K562 (cell line): ENCODE measurements around the gene OSGEPL1. TPM values are rescaled to one million over a fixed set of nuclear protein-coding genes. Genes with fewer than 3 reads are reported as not detected.

Experiments
- CREBBP ChIP-seq: IDR thresholded peaks from one replicate; pipeline ENCODE4 v1.6.1; 2012; ENCODE audit warnings: low read depth, mild to moderate bottlenecking, control low read depth, inconsistent platforms, low read length
- KAT7 ChIP-seq: sonication (generic); formaldehyde crosslinking; IDR thresholded peaks from 2 replicates; pipeline ENCODE4 v1.8.0; 2022; ENCODE audit warnings: missing genetic modification reagents, mild to moderate bottlenecking, borderline replicate concordance
- PHF21A ChIP-seq: fragments of 450-650 bp; IDR thresholded peaks from 2 replicates; pipeline ENCODE4 v1.6.1; 2017; ENCODE audit warnings: low read depth, borderline replicate concordance
- RBM22 ChIP-seq: fragments of 200-400 bp; formaldehyde crosslinking; IDR thresholded peaks from 2 replicates; pipeline ENCODE4 v1.6.1; 2018; ENCODE audit warnings: low read length, low read depth; ENCODE audit not compliant: poor library complexity, severe bottlenecking
- THRAP3 ChIP-seq: fragments of 450-650 bp; IDR thresholded peaks from 2 replicates; pipeline ENCODE4 v1.6.1; 2016; ENCODE audit warnings: mild to moderate bottlenecking, inconsistent platforms, borderline replicate concordance
- ZFP36 ChIP-seq: fragments of 150-350 bp; IDR thresholded peaks from 2 replicates; pipeline ENCODE4 v1.6.1; 2018; ENCODE audit warnings: low read length, low read depth; ENCODE audit not compliant: partially characterized antibody
- ZNF140 ChIP-seq: fragments of 250-450 bp; sonication (Bioruptor Pico); IDR thresholded peaks from 2 replicates; pipeline ENCODE4 v1.8.0; 2021; ENCODE audit warnings: moderate library complexity, mild to moderate bottlenecking, inconsistent platforms
- ZNF217 ChIP-seq: sonication (generic); formaldehyde crosslinking; IDR thresholded peaks from 2 replicates; pipeline ENCODE4 v1.8.0; 2022; ENCODE audit warnings: mild to moderate bottlenecking, missing genetic modification reagents
- ZNF561 ChIP-seq: fragments of 450-650 bp; formaldehyde crosslinking; conservative IDR thresholded peaks from 2 replicates; pipeline ENCODE4 v1.4.0; 2020; ENCODE audit warnings: mild to moderate bottlenecking, moderate library complexity
- polyA plus RNA-seq, 8 experiments: library from polyadenylated mRNA; depleted of rRNA in 4 of 8; stranded (reverse) in 5 of 8; unstranded in 3 of 8; fragments of >200 nt; fragmentation: Nextera tagmentation in 2 of 8; fragmentation: Illumina TruSeq in 1 of 8; extraction: Ambion mirVana in 2 of 8; extraction: Trizol in 1 of 8; gene quantifications; 2 replicates each; pipeline versions ENCODE4 v1.2.1 to v1.2.3, GENCODE V29; 2011 to 2014; ENCODE audit warnings: inconsistent platforms in 1 of 8, missing spikeins in 1 of 8
- total RNA-seq, 7 experiments: library from RNA; depleted of rRNA in 6 of 7; stranded (reverse); fragments of >200 nt in 6 of 7; fragmentation: Illumina TruSeq in 2 of 7; extraction: Trizol in 2 of 7; gene quantifications; 2 replicates each; pipeline versions ENCODE4 v1.2.1 to v1.2.3, GENCODE V29; 2011 to 2021; ENCODE audit warnings: low replicate concordance in 1 of 7
- TF ChIP-seq, protein P1 (sequence below), 2 experiments: fragments of 450-650 bp; formaldehyde crosslinking in 1 of 2; IDR thresholded peaks; 2 replicates each; pipeline versions ENCODE4 v1.4.0 to v1.6.1; 2014 to 2020; ENCODE audit warnings: mild to moderate bottlenecking in 2 of 2, borderline replicate concordance in 1 of 2, low read depth in 1 of 2
- TF ChIP-seq, protein P2 (sequence below): fragments of 450-650 bp; IDR thresholded peaks from 2 replicates; pipeline ENCODE4 v1.6.1; 2016; ENCODE audit warnings: low read depth

The OSGEPL1 gene
- total and polyA plus RNA-seq, 9 of the 15 experiments (the other 6 are each of a cell fraction or from before 2014, with no cell fraction given), result 2.5 to 10.8 (median 6.5) TPM

DNA sequence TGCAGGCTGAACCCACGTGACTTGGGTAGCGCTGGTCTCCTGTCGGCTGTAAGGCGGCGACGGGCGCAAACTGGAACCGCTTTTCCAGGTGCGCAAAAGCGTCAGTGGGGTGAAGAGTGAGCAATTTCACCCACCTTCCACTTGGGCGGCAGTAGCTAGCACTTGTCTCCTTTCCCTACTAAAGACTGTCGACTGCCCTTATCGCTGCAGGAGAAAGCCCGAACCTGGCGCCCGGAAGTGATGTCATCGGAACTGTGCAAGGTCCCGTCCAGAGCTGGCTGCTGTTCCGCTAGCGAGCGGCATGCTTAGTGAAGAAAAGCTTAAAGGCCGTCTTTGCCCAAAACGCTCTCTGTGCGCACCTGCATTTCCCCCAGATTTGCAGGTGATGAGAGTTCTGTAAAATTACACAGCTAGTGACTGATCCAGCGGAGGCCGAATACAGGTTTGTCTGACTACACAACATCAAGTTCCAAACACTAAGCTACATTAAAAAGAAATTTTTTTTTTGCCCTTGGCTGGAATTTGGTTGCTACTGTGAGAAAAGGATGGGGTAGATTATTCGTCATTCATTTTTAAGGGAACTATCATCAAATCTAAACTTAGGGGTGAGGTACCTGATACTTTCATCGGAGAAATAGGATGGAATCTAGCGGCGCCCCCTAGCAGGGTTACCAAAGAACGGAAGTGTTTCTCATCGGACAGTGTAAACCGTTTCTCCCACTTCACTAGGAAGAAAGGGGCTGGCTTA, at the start of gene OSGEPL1 (continued):
- TF ChIP-seq THRAP3 (no peak), RBM22 (no peak), PHF21A (no peak), KAT7 (no peak), ZNF561 (CRISPR knock-in tag) (no peak), ZNF217 (CRISPR knock-in tag) (no peak), ZFP36 (peak; percentile 25), ZNF140 (CRISPR knock-in tag) (no peak), CREBBP (no peak)
- TF ChIP-seq, protein P1, sequence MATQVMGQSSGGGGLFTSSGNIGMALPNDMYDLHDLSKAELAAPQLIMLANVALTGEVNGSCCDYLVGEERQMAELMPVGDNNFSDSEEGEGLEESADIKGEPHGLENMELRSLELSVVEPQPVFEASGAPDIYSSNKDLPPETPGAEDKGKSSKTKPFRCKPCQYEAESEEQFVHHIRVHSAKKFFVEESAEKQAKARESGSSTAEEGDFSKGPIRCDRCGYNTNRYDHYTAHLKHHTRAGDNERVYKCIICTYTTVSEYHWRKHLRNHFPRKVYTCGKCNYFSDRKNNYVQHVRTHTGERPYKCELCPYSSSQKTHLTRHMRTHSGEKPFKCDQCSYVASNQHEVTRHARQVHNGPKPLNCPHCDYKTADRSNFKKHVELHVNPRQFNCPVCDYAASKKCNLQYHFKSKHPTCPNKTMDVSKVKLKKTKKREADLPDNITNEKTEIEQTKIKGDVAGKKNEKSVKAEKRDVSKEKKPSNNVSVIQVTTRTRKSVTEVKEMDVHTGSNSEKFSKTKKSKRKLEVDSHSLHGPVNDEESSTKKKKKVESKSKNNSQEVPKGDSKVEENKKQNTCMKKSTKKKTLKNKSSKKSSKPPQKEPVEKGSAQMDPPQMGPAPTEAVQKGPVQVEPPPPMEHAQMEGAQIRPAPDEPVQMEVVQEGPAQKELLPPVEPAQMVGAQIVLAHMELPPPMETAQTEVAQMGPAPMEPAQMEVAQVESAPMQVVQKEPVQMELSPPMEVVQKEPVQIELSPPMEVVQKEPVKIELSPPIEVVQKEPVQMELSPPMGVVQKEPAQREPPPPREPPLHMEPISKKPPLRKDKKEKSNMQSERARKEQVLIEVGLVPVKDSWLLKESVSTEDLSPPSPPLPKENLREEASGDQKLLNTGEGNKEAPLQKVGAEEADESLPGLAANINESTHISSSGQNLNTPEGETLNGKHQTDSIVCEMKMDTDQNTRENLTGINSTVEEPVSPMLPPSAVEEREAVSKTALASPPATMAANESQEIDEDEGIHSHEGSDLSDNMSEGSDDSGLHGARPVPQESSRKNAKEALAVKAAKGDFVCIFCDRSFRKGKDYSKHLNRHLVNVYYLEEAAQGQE (IDR thresholded peaks at IDR 0.05; ENCODE audit: borderline replicate concordance), result peak; percentile 64
- TF ChIP-seq, protein P1 (CRISPR knock-in tag; IDR thresholded peaks at IDR 0.05; ENCODE audit: low read depth), result no peak
- TF ChIP-seq, protein P2, sequence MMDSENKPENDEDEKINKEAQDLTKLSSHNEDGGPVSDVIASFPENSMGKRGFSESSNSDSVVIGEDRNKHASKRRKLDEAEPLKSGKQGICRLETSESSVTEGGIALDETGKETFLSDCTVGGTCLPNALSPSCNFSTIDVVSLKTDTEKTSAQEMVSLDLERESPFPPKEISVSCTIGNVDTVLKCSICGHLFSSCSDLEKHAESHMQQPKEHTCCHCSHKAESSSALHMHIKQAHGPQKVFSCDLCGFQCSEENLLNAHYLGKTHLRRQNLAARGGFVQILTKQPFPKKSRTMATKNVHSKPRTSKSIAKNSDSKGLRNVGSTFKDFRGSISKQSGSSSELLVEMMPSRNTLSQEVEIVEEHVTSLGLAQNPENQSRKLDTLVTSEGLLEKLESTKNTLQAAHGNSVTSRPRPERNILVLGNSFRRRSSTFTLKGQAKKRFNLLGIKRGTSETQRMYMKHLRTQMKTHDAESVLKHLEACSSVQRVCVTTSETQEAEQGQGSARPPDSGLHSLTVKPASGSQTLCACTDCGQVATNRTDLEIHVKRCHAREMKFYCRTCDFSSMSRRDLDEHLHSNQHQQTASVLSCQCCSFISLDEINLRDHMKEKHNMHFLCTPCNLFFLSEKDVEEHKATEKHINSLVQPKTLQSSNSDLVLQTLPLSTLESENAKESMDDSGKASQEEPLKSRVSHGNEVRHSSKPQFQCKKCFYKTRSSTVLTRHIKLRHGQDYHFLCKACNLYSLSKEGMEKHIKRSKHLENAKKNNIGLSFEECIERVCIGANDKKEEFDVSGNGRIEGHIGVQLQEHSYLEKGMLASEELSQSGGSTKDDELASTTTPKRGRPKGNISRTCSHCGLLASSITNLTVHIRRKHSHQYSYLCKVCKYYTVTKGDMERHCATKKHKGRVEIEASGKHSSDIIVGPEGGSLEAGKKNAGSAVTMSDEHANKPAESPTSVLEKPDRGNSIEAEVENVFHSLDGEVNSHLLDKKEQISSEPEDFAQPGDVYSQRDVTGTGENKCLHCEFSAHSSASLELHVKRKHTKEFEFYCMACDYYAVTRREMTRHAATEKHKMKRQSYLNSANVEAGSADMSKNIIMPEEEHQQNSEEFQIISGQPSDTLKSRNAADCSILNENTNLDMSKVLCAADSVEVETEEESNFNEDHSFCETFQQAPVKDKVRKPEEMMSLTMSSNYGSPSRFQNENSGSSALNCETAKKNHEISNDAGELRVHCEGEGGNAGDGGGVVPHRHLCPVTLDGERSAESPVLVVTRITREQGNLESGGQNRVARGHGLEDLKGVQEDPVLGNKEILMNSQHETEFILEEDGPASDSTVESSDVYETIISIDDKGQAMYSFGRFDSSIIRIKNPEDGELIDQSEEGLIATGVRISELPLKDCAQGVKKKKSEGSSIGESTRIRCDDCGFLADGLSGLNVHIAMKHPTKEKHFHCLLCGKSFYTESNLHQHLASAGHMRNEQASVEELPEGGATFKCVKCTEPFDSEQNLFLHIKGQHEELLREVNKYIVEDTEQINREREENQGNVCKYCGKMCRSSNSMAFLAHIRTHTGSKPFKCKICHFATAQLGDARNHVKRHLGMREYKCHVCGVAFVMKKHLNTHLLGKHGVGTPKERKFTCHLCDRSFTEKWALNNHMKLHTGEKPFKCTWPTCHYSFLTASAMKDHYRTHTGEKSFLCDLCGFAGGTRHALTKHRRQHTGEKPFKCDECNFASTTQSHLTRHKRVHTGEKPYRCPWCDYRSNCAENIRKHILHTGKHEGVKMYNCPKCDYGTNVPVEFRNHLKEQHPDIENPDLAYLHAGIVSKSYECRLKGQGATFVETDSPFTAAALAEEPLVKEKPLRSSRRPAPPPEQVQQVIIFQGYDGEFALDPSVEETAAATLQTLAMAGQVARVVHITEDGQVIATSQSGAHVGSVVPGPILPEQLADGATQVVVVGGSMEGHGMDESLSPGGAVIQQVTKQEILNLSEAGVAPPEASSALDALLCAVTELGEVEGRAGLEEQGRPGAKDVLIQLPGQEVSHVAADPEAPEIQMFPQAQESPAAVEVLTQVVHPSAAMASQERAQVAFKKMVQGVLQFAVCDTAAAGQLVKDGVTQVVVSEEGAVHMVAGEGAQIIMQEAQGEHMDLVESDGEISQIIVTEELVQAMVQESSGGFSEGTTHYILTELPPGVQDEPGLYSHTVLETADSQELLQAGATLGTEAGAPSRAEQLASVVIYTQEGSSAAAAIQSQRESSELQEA, result no peak
